AG04450 (cell line): ENCODE results near the gene KCNAB2. TPM values are rescaled to one million over a fixed set of nuclear protein-coding genes. Genes with fewer than 3 reads are reported as not detected.

Source experiments
- CTCF ChIA-PET: fragments of 300-600, 350-600 bp; formaldehyde crosslinking; extraction: SDS; loops from one replicate; lab custom pipeline; 2022; ENCODE audit warnings: antibody characterized with exemption, inconsistent platforms; lab: Charles Lee
- POLR2A ChIA-PET: fragments of 350-600 bp; formaldehyde crosslinking; extraction: SDS; loops from one replicate; lab custom pipeline; 2021; ENCODE audit warnings: antibody characterized with exemption, inconsistent platforms; lab: Yijun Ruan, JAX
- DNase-seq: peaks from one replicate; pipeline ENCODE4 v3.0.0-alpha.2; 2011; ENCODE audit warnings: low read depth, low spot score
- H3K27ac ChIP-seq: one replicate; pipeline ENCODE4 v1.5.1; 2012; ENCODE audit warnings: low read depth, low read length, control low read depth
- H3K27me3 ChIP-seq: one replicate; pipeline ENCODE4 v1.6.0; 2012; ENCODE audit warnings: low read length; ENCODE audit not compliant: control insufficient read depth, insufficient read depth
- H3K4me3 ChIP-seq: 2 replicates; pipeline ENCODE4 v1.5.1; 2011; ENCODE audit warnings: mild to moderate bottlenecking, low read depth, low read length, control low read depth
- H3K9me3 ChIP-seq: 2 replicates; pipeline ENCODE4 v1.5.1; 2012; ENCODE audit warnings: low read length; ENCODE audit not compliant: control insufficient read depth, insufficient read depth
- CTCF ChIP-seq: IDR thresholded peaks from 2 replicates; pipeline ENCODE4 v1.5.1; 2011; ENCODE audit warnings: low read depth, low read length, control low read depth, inconsistent platforms
- polyA plus RNA-seq: library from polyadenylated mRNA; depleted of rRNA; stranded (reverse); fragments of >200 nt; gene quantifications from 2 replicates; pipeline ENCODE4 v1.2.3, GENCODE V29; 2011

Gene KCNAB2
- polyA plus RNA-seq, 1 experiment: 3.1 TPM

GRCh38 chr1:6126521-6127067, 80.9 kb downstream of the KCNAB2 start:
- Histone ChIP-seq H3K4me3 (no peak overlapping the region), H3K9me3 (peaks cover 20% of the 10 kb centered on the region; the same call in 1 of the 2 replicates), H3K27ac (no peak overlapping the region), H3K27me3 (peaks cover 2% of the 10 kb centered on the region)
- ChIA-PET POLR2A (no interaction called here), CTCF (interaction anchor here (0.7 kb wide), 1 partner anchor 16 kb away, joined by 4 read pairs; no protein-coding TSS in a partner anchor)
- TF ChIP-seq CTCF: no peak
- DNase-seq: no peak

- ChIA-PET POLR2A (no interaction called here), CTCF (interaction anchor here (0.6 to 0.7 kb wide), 2 partner anchors 17 to 75 kb away, joined by 4 read pairs; no protein-coding TSS in a partner anchor)
- Histone ChIP-seq H3K27me3 (peaks cover 2% of the 10 kb centered on the region), H3K4me3 (no peak overlapping the region), H3K27ac (no peak overlapping the region), H3K9me3 (peaks cover 24% of the 10 kb centered on the region; the same call in 1 of the 2 replicates)
- no peak for DNase-seq
- TF ChIP-seq CTCF: no peak
These were observed 82.0 kb downstream of the KCNAB2 start for GRCh38 chr1:6127587-6128163.

- no peak for DNase-seq
- Histone ChIP-seq H3K9me3 (peaks cover 32% of the 10 kb centered on the region; the same call in 1 of the 2 replicates), H3K4me3 (no peak overlapping the region), H3K27ac (no peak overlapping the region), H3K27me3 (peaks cover 2% of the 10 kb centered on the region)
- ChIA-PET CTCF (interaction anchor here (0.6 kb wide), 1 partner anchor 75 kb away, joined by 4 read pairs; no protein-coding TSS in a partner anchor), POLR2A (no interaction called here)
- TF ChIP-seq CTCF: no peak
These were observed 82.8 kb downstream of the KCNAB2 start for GRCh38 chr1:6128276-6129081.

- peaks cover 2% of the 10 kb centered on the region for H3K27me3 ChIP-seq
- no peak for DNase-seq
- H3K9me3 ChIP-seq: peaks cover 32% of the 10 kb centered on the region; the same call in 1 of the 2 replicates
- no peak for TF ChIP-seq CTCF
- POLR2A ChIA-PET: no interaction called here
- H3K27ac ChIP-seq: no peak overlapping the region
- H3K4me3 ChIP-seq: no peak overlapping the region
- CTCF ChIA-PET: no interaction called here
These were observed 83.6 kb downstream of the KCNAB2 start for GRCh38 chr1:6129313-6129712.
